K562 (cell line): ENCODE data around the gene COX19. TPM values are rescaled to one million over a fixed set of nuclear protein-coding genes. Genes with fewer than 3 reads are reported as not detected.

Experiments
- ATAC-seq: fragments of 200-7000 bp; cut with Tn5 transposase; 3 replicates; pipeline ENCODE4 v1.9.1; 2020; ENCODE audit warnings: moderate library complexity
- BruUV-seq: library from RNA; stranded (reverse); fragments of 400-500 nt; replicated peaks from 2 replicates; lab custom pipeline; 2021; lab: Mats Ljungman, UMichigan
- CTCF ChIA-PET: fragments of 300-600 bp; formaldehyde crosslinking; extraction: SDS; loops from one replicate; lab custom pipeline; 2021; ENCODE audit warnings: low intra/inter-chr PET ratio; lab: Yijun Ruan, JAX
- POLR2A ChIA-PET: fragments of 300-600, 350-650 bp; sonication (Branson Sonifier 250); formaldehyde crosslinking; extraction: SDS; loops from one replicate; lab custom pipeline; 2021; ENCODE audit warnings: antibody characterized with exemption, inconsistent platforms; lab: Yijun Ruan, JAX
- DNase-seq, 4 experiments: peaks; one replicate each; pipeline versions ENCODE4 v3.0.0 to v3.0.0-alpha.2; 2011 to 2018; ENCODE audit warnings: low spot score in 3 of 4, mixed read lengths in 3 of 4; ENCODE audit errors: extremely low read depth in 1 of 4
- FAIRE-seq: peaks from 2 replicates; lab custom pipeline; 2011; peaks lifted over from hg19 to GRCh38; lab: Jason Lieb, UNC
- H2AFZ ChIP-seq: 2 replicates; pipeline ENCODE4 v1.6.0; 2011; ENCODE audit warnings: low read depth, low read length, control low read depth, inconsistent platforms
- H3K27ac ChIP-seq: fragments of 200-600 bp; 3 replicates; pipeline ENCODE4 v1.8.0; 2011; ENCODE audit warnings: low read depth, mild to moderate bottlenecking, control low read depth, inconsistent platforms, low read length, moderate library complexity, mixed read lengths; ENCODE audit errors: extremely low read depth
- H3K27me3 ChIP-seq, 2 experiments: fragments of 300-600 bp in 1 of 2; 2 replicates in 1 of 2; 3 replicates in 1 of 2; pipeline versions ENCODE4 v1.6.0 to v1.8.0; 2011; ENCODE audit warnings: inconsistent platforms in 2 of 2, low read length in 2 of 2, mild to moderate bottlenecking in 1 of 2, mixed read lengths in 1 of 2, moderate library complexity in 1 of 2; ENCODE audit not compliant: control insufficient read depth in 2 of 2, insufficient read depth in 2 of 2
- H3K36me3 ChIP-seq: fragments of 300-600 bp; 3 replicates; pipeline ENCODE4 v1.8.0; 2011; ENCODE audit warnings: mild to moderate bottlenecking, low read length, inconsistent platforms; ENCODE audit not compliant: control insufficient read depth, insufficient read depth
- H3K4me1 ChIP-seq, 2 experiments: fragments of 200-600 bp in 1 of 2; replicated peaks in 1 of 2; 2 replicates in 1 of 2; 3 replicates in 1 of 2; pipeline versions ENCODE4 v1.5.1 to v1.8.0; 2011; ENCODE audit warnings: inconsistent platforms in 2 of 2, low read length in 2 of 2, mild to moderate bottlenecking in 1 of 2, mixed read lengths in 1 of 2, moderate library complexity in 1 of 2; ENCODE audit not compliant: control insufficient read depth in 2 of 2, insufficient read depth in 2 of 2
- H3K4me2 ChIP-seq: 2 replicates; pipeline ENCODE4 v1.6.1; 2011; ENCODE audit warnings: low read length, control low read depth, inconsistent platforms, mixed read lengths; ENCODE audit not compliant: insufficient read depth
- H3K4me3 ChIP-seq: fragments of 200-600 bp; sonication (generic), shearing (Covaris generic); 2 replicates; pipeline ENCODE4 v1.5.1; 2016; ENCODE audit warnings: control low read depth, inconsistent platforms
- H3K79me2 ChIP-seq: fragments of 200-600 bp; 3 replicates; pipeline ENCODE4 v1.8.0; 2011; ENCODE audit warnings: low read length, inconsistent platforms; ENCODE audit not compliant: control insufficient read depth, insufficient read depth
- H3K9ac ChIP-seq, 2 experiments: 2 replicates each; pipeline versions ENCODE4 v1.6.0 to v1.6.1; 2011; ENCODE audit warnings: low read depth in 2 of 2, low read length in 2 of 2, control low read depth in 1 of 2, inconsistent platforms in 1 of 2, mild to moderate bottlenecking in 1 of 2, mixed read lengths in 1 of 2; ENCODE audit not compliant: insufficient read depth in 1 of 2
- H3K9me1 ChIP-seq: one replicate; pipeline ENCODE4 v1.6.0; 2011; ENCODE audit warnings: inconsistent platforms, mild to moderate bottlenecking, low read length, moderate library complexity; ENCODE audit not compliant: control insufficient read depth, insufficient read depth
- H3K9me3 ChIP-seq: replicated peaks from 2 replicates; pipeline ENCODE4 v1.5.1; 2011; ENCODE audit warnings: low read depth, low read length, inconsistent platforms; ENCODE audit not compliant: control insufficient read depth, insufficient read depth
- H4K20me1 ChIP-seq: replicated peaks from 2 replicates; pipeline ENCODE4 v1.6.1; 2011; ENCODE audit warnings: low read length, inconsistent platforms, mixed read lengths; ENCODE audit not compliant: control insufficient read depth, insufficient read depth
- GABPB1 ChIP-seq: sonication (generic); formaldehyde crosslinking; IDR thresholded peaks from 2 replicates; pipeline ENCODE4 v1.8.0; 2022; ENCODE audit warnings: mild to moderate bottlenecking, missing genetic modification reagents
- MEIS2 ChIP-seq: fragments of 450-650 bp; IDR thresholded peaks from 2 replicates; pipeline ENCODE4 v1.6.1; 2014; ENCODE audit warnings: mild to moderate bottlenecking; ENCODE audit not compliant: partially characterized antibody
- NBN ChIP-seq: fragments of 450-650 bp; IDR thresholded peaks from 2 replicates; pipeline ENCODE4 v1.6.1; 2016; ENCODE audit warnings: low read depth, mild to moderate bottlenecking
- NCOA6 ChIP-seq: fragments of 450-650 bp; IDR thresholded peaks from 2 replicates; pipeline ENCODE4 v1.6.1; 2017; ENCODE audit warnings: mild to moderate bottlenecking
- NFRKB ChIP-seq: fragments of 450-650 bp; IDR thresholded peaks from 2 replicates; pipeline ENCODE4 v1.6.1; 2016; ENCODE audit warnings: low read depth
- PRMT5 ChIP-seq: sonication (generic); formaldehyde crosslinking; IDR thresholded peaks from 2 replicates; pipeline ENCODE4 v1.5.0; 2020; ENCODE audit warnings: missing genetic modification reagents
- RBBP5 ChIP-seq: fragments of 200-600 bp; sonication (generic); IDR thresholded peaks from 2 replicates; pipeline ENCODE4 v1.6.1; 2012; ENCODE audit warnings: borderline replicate concordance, mild to moderate bottlenecking, low read length, control low read depth, inconsistent platforms; ENCODE audit not compliant: insufficient read depth, poor library complexity, severe bottlenecking
- SNAPC5 ChIP-seq: fragments of 250-450 bp; sonication (Bioruptor Pico); IDR thresholded peaks from 2 replicates; pipeline ENCODE4 v1.8.0; 2021; ENCODE audit warnings: moderate library complexity, mild to moderate bottlenecking, inconsistent platforms
- ZKSCAN1 ChIP-seq: fragments of 150-350 bp; IDR thresholded peaks from 2 replicates; pipeline ENCODE4 v1.6.1; 2016; ENCODE audit warnings: low read depth, low read length
- ZNF175 ChIP-seq: fragments of 200-800 bp; sonication (Bioruptor generic); IDR thresholded peaks from 2 replicates; pipeline ENCODE4 v1.6.1; 2016; ENCODE audit warnings: low read depth, mild to moderate bottlenecking, missing genetic modification characterization, missing compliant biosample characterization
- ZNF431 ChIP-seq: sonication (generic); formaldehyde crosslinking; IDR thresholded peaks from 2 replicates; pipeline ENCODE4 v1.8.0; 2022; ENCODE audit warnings: mild to moderate bottlenecking, missing genetic modification reagents
- ZNF583 ChIP-seq: fragments of 250-450 bp; sonication (Bioruptor Pico); IDR thresholded peaks from 2 replicates; pipeline ENCODE4 v1.4.0; 2020
- ZNF592 ChIP-seq: fragments of 450-650 bp; IDR thresholded peaks from 2 replicates; pipeline ENCODE4 v1.6.1; 2017; ENCODE audit warnings: antibody characterized with exemption, mild to moderate bottlenecking
- ZNF76 ChIP-seq: fragments of 250-450 bp; sonication (Bioruptor Pico); IDR thresholded peaks from 2 replicates; pipeline ENCODE4 v1.4.0; 2020; ENCODE audit warnings: mild to moderate bottlenecking, moderate library complexity, borderline replicate concordance
- WGBS: fragments of 100-300 bp; shearing (Covaris generic); methylation state at CpG from one replicate; pipeline ENCODE4 v1.1.6; 2016; ENCODE audit warnings: low coverage, mixed read lengths; ENCODE audit not compliant: insufficient coverage; ENCODE audit errors: missing lambda C conversion rate; 5-methylcytosine and 5-hydroxymethylcytosine counted together
- in situ Hi-C: fragments of 300-500 bp; cut with MboI; formaldehyde crosslinking; loops from 4 replicates; pipeline ENCODE4 v1.15.0; 2018; ENCODE audit warnings: inconsistent platforms, mixed read lengths
- intact Hi-C: fragments of 100-400 bp; cut with micrococcal nuclease; formaldehyde crosslinking; loops from 2 replicates; pipeline ENCODE4 v1.14.2; 2022
- polyA plus RNA-seq, 8 experiments: library from polyadenylated mRNA; depleted of rRNA in 4 of 8; stranded (reverse) in 5 of 8; unstranded in 3 of 8; fragments of >200 nt; fragmentation: Nextera tagmentation in 2 of 8; fragmentation: Illumina TruSeq in 1 of 8; extraction: Ambion mirVana in 2 of 8; extraction: Trizol in 1 of 8; gene quantifications; 2 replicates each; pipeline versions ENCODE4 v1.2.1 to v1.2.3, GENCODE V29; 2011 to 2014; ENCODE audit warnings: inconsistent platforms in 1 of 8, missing spikeins in 1 of 8
- total RNA-seq, 7 experiments: library from RNA; depleted of rRNA in 6 of 7; stranded (reverse); fragments of >200 nt in 6 of 7; fragmentation: Illumina TruSeq in 2 of 7; extraction: Trizol in 2 of 7; gene quantifications; 2 replicates each; pipeline versions ENCODE4 v1.2.1 to v1.2.3, GENCODE V29; 2011 to 2021; ENCODE audit warnings: low replicate concordance in 1 of 7
- TF ChIP-seq, protein P1 (sequence below): sonication (generic); formaldehyde crosslinking; IDR thresholded peaks from 2 replicates; pipeline ENCODE4 v1.8.0; 2022; ENCODE audit warnings: mild to moderate bottlenecking, missing genetic modification reagents

COX19 gene
- total and polyA plus RNA-seq, 9 of the 15 experiments (the other 6 are each of a cell fraction or from before 2014, with no cell fraction given), result 5.2 to 10.5 (median 7.9) TPM

- H3K9me3 ChIP-seq, result no peaks in the 10 kb centered on the region; the same call in 1 of the 2 replicates
- ATAC-seq (no peak), DNase-seq (no peak), FAIRE-seq (no peak)
- ChIA-PET CTCF (no interaction called here), POLR2A (interaction anchor here (0.9 to 1.1 kb wide), 5 partner anchors 8 to 147 kb away, joined by 3 to 4 read pairs (median 3); partner anchors contain the start of gene SUN1)
- peaks cover 12% of the 10 kb centered on the region for H3K79me2 ChIP-seq
- peaks cover 2 to 42% of the 10 kb centered on the region in 2 experiments; a peak in 3 of 5 replicates for H3K4me1 ChIP-seq
- no peak overlapping the region for H3K27ac ChIP-seq
- in situ Hi-C loops, result loop anchor here (25.0 kb wide), 1 partner anchor 183 kb away; the partner anchor contains the start of gene ZFAND2A
- 14% methylated on average over 16 of the region's 16 CpGs for WGBS
- H3K4me3 ChIP-seq, result no peak overlapping the region
- no peak overlapping the region for H3K4me2 ChIP-seq
- H3K9ac ChIP-seq, result no peak overlapping the region
- peaks cover 3% of the 10 kb centered on the region; the same call in 1 of the 3 replicates for H3K36me3 ChIP-seq
- intact Hi-C loops, result no loop called here
- BruUV-seq, result no TSS peak
- peaks cover 8 to 34% of the 10 kb centered on the region in 2 experiments; a peak in 3 of 5 replicates for H3K27me3 ChIP-seq
- peaks cover 3% of the 10 kb centered on the region; the same call in 1 of the 2 replicates for H4K20me1 ChIP-seq
- H3K9me1 ChIP-seq, result no peaks in the 10 kb centered on the region
- TF ChIP-seq ZNF76 (CRISPR knock-in tag) (no peak), NBN (no peak), NCOA6 (no peak), ZNF431 (CRISPR knock-in tag) (no peak), ZNF583 (CRISPR knock-in tag) (no peak), RBBP5 (no peak), ZNF175 (CRISPR knock-in tag) (no peak), MEIS2 (no peak), ZKSCAN1 (no peak), ZNF592 (no peak), PRMT5 (CRISPR knock-in tag) (no peak), NFRKB (no peak), GABPB1 (CRISPR knock-in tag) (no peak), SNAPC5 (CRISPR knock-in tag) (no peak)
- TF ChIP-seq, protein P1, sequence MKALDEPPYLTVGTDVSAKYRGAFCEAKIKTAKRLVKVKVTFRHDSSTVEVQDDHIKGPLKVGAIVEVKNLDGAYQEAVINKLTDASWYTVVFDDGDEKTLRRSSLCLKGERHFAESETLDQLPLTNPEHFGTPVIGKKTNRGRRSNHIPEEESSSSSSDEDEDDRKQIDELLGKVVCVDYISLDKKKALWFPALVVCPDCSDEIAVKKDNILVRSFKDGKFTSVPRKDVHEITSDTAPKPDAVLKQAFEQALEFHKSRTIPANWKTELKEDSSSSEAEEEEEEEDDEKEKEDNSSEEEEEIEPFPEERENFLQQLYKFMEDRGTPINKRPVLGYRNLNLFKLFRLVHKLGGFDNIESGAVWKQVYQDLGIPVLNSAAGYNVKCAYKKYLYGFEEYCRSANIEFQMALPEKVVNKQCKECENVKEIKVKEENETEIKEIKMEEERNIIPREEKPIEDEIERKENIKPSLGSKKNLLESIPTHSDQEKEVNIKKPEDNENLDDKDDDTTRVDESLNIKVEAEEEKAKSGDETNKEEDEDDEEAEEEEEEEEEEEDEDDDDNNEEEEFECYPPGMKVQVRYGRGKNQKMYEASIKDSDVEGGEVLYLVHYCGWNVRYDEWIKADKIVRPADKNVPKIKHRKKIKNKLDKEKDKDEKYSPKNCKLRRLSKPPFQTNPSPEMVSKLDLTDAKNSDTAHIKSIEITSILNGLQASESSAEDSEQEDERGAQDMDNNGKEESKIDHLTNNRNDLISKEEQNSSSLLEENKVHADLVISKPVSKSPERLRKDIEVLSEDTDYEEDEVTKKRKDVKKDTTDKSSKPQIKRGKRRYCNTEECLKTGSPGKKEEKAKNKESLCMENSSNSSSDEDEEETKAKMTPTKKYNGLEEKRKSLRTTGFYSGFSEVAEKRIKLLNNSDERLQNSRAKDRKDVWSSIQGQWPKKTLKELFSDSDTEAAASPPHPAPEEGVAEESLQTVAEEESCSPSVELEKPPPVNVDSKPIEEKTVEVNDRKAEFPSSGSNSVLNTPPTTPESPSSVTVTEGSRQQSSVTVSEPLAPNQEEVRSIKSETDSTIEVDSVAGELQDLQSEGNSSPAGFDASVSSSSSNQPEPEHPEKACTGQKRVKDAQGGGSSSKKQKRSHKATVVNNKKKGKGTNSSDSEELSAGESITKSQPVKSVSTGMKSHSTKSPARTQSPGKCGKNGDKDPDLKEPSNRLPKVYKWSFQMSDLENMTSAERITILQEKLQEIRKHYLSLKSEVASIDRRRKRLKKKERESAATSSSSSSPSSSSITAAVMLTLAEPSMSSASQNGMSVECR, result no peak
- no peak overlapping the region for H2AFZ ChIP-seq
Observed at GRCh38 chr7:979151-979550, 3.8 kb upstream of the COX19 start.
